Amygdala (tissue), 56 donors: ENCODE results near the gene TMIE.
"Not testable (repeated sequence)": the region's sequence is repeated elsewhere in the genome, so short reads cannot be mapped to it uniquely, and the experiment has no call there.

Experiments used
- DNase-seq, 56 donors: peaks; one replicate each; lab custom pipeline; 2025; lab: John Stamatoyannopoulos, UW

TMIE gene

GRCh38 chr3:46717447-46718231 is 16.4 kb downstream of the TMIE start, which contains the start of gene PRSS50:
TSS of gene PRSS50 (minus strand) at chr3:46717869. CDS start at chr3:46717824, 45 bp downstream.
- DNase-seq = no peak

GRCh38 chr3:46719044-46719565 is 17.9 kb downstream of the TMIE start:
- no peak for DNase-seq

GRCh38 chr3:46719735-46720271 is 18.6 kb downstream of the TMIE start:
- DNase-seq = no peak

GRCh38 chr3:46721009-46721408 is 19.8 kb downstream of the TMIE start:
- DNase-seq = no peak

- DNase-seq = no peak
Observed at GRCh38 chr3:46722443-46722842, 21.3 kb downstream of the TMIE start.

GRCh38 chr3:46724424-46724823 is 23.2 kb downstream of the TMIE start:
- no peak for DNase-seq

GRCh38 chr3:46725621-46726314 is 24.6 kb downstream of the TMIE start:
- no peak for DNase-seq

GRCh38 chr3:46729038-46729437 is 27.8 kb downstream of the TMIE start:
- DNase-seq = no peak

- DNase-seq = no peak
Observed at GRCh38 chr3:46730819-46731218, 29.6 kb downstream of the TMIE start.

- no peak for DNase-seq
Observed at GRCh38 chr3:46731795-46732194, 30.6 kb downstream of the TMIE start.

- no peak for DNase-seq
Observed at GRCh38 chr3:46733026-46733800, 32.0 kb downstream of the TMIE start.

- DNase-seq = no peak
Observed at GRCh38 chr3:46734773-46735172, 33.6 kb downstream of the TMIE start.

- DNase-seq = no peak
Observed at GRCh38 chr3:46736006-46736872, 35.0 kb downstream of the TMIE start.

GRCh38 chr3:46737329-46737731 is 36.1 kb downstream of the TMIE start:
- no peak for DNase-seq

GRCh38 chr3:46739565-46739964 is 38.4 kb downstream of the TMIE start:
- not testable (repeated sequence) for DNase-seq

- no peak for DNase-seq
Observed at GRCh38 chr3:46742992-46743585, 41.9 kb downstream of the TMIE start.

- no peak for DNase-seq
Observed at GRCh38 chr3:46746711-46747110, 45.5 kb downstream of the TMIE start.

GRCh38 chr3:46748170-46748569 is 47.0 kb downstream of the TMIE start:
- DNase-seq = no peak

- no peak for DNase-seq
Observed at GRCh38 chr3:46749129-46749528, 47.9 kb downstream of the TMIE start.
